K562 (cell line): ENCODE measurements around the gene RRAS. TPM values are rescaled to one million over a fixed set of nuclear protein-coding genes. Genes with fewer than 3 reads are reported as not detected.

Experiments used
- CBX5 ChIP-seq: IDR thresholded peaks from 2 replicates; pipeline ENCODE4 v1.6.1; 2014; ENCODE audit warnings: low read depth, borderline replicate concordance
- DDX20 ChIP-seq: fragments of 450-650 bp; IDR thresholded peaks from 2 replicates; pipeline ENCODE4 v1.6.1; 2016; ENCODE audit warnings: missing genetic modification characterization, low read depth, mild to moderate bottlenecking, missing compliant biosample characterization, moderate library complexity
- NCOA6 ChIP-seq: fragments of 450-650 bp; IDR thresholded peaks from 2 replicates; pipeline ENCODE4 v1.6.1; 2017; ENCODE audit warnings: mild to moderate bottlenecking
- NCOR1 ChIP-seq: fragments of 450-650 bp; IDR thresholded peaks from 2 replicates; pipeline ENCODE4 v1.6.1; 2016; ENCODE audit warnings: mild to moderate bottlenecking, moderate library complexity
- SIX5 ChIP-seq, 2 experiments: IDR thresholded peaks; 2 replicates each; pipeline ENCODE4 v1.6.1; 2011; ENCODE audit warnings: low read length in 2 of 2, borderline replicate concordance in 1 of 2, low read depth in 1 of 2, mild to moderate bottlenecking in 1 of 2, moderate library complexity in 1 of 2; ENCODE audit not compliant: insufficient read depth in 1 of 2
- SRSF1 ChIP-seq: fragments of 200-400 bp; formaldehyde crosslinking; IDR thresholded peaks from 2 replicates; pipeline ENCODE4 v1.6.1; 2017; ENCODE audit warnings: mild to moderate bottlenecking, low read depth, low read length, moderate library complexity
- polyA plus RNA-seq, 8 experiments: library from polyadenylated mRNA; depleted of rRNA in 4 of 8; stranded (reverse) in 5 of 8; unstranded in 3 of 8; fragments of >200 nt; fragmentation: Nextera tagmentation in 2 of 8; fragmentation: Illumina TruSeq in 1 of 8; extraction: Ambion mirVana in 2 of 8; extraction: Trizol in 1 of 8; gene quantifications; 2 replicates each; pipeline versions ENCODE4 v1.2.1 to v1.2.3, GENCODE V29; 2011 to 2014; ENCODE audit warnings: inconsistent platforms in 1 of 8, missing spikeins in 1 of 8
- total RNA-seq, 7 experiments: library from RNA; depleted of rRNA in 6 of 7; stranded (reverse); fragments of >200 nt in 6 of 7; fragmentation: Illumina TruSeq in 2 of 7; extraction: Trizol in 2 of 7; gene quantifications; 2 replicates each; pipeline versions ENCODE4 v1.2.1 to v1.2.3, GENCODE V29; 2011 to 2021; ENCODE audit warnings: low replicate concordance in 1 of 7
- TF ChIP-seq, protein P1 (sequence below), 3 experiments: fragments of 200-800 bp in 1 of 3; fragments of 250-450 bp in 1 of 3; fragments of 450-650 bp in 1 of 3; sonication (Bioruptor Pico) in 1 of 3; sonication (Bioruptor generic) in 1 of 3; formaldehyde crosslinking in 1 of 3; IDR thresholded peaks; 2 replicates each; pipeline versions ENCODE4 v1.6.1 to v1.8.0; 2016 to 2022; ENCODE audit warnings: mild to moderate bottlenecking in 2 of 3, missing genetic modification characterization in 2 of 3, missing compliant biosample characterization in 1 of 3, moderate library complexity in 1 of 3
- TF ChIP-seq, protein P2 (sequence below), 2 experiments: fragments of 250-450 bp in 1 of 2; fragments of 450-650 bp in 1 of 2; sonication (Bioruptor Pico) in 1 of 2; IDR thresholded peaks; 2 replicates each; pipeline versions ENCODE4 v1.6.1 to v1.8.0; 2016 to 2021; ENCODE audit warnings: mild to moderate bottlenecking in 2 of 2, moderate library complexity in 2 of 2, missing compliant biosample characterization in 1 of 2, missing genetic modification characterization in 1 of 2
- TF ChIP-seq, protein P3 (sequence below): fragments of 450-650 bp; conservative IDR thresholded peaks from 2 replicates; pipeline ENCODE4 v1.6.1; 2016; ENCODE audit warnings: missing genetic modification characterization, low read depth, mild to moderate bottlenecking, control low read depth, missing compliant biosample characterization
- TF ChIP-seq, protein P4 (sequence below), 2 experiments: fragments of 450-650 bp; formaldehyde crosslinking in 1 of 2; IDR thresholded peaks; 2 replicates each; pipeline versions ENCODE4 v1.4.0 to v1.6.1; 2014 to 2020; ENCODE audit warnings: mild to moderate bottlenecking in 2 of 2, borderline replicate concordance in 1 of 2, low read depth in 1 of 2

The RRAS gene
- total and polyA plus RNA-seq, 9 of the 15 experiments (the other 6 are each of a cell fraction or from before 2014, with no cell fraction given), result 0.70 to 17.3 (median 8.2) TPM

DNA sequence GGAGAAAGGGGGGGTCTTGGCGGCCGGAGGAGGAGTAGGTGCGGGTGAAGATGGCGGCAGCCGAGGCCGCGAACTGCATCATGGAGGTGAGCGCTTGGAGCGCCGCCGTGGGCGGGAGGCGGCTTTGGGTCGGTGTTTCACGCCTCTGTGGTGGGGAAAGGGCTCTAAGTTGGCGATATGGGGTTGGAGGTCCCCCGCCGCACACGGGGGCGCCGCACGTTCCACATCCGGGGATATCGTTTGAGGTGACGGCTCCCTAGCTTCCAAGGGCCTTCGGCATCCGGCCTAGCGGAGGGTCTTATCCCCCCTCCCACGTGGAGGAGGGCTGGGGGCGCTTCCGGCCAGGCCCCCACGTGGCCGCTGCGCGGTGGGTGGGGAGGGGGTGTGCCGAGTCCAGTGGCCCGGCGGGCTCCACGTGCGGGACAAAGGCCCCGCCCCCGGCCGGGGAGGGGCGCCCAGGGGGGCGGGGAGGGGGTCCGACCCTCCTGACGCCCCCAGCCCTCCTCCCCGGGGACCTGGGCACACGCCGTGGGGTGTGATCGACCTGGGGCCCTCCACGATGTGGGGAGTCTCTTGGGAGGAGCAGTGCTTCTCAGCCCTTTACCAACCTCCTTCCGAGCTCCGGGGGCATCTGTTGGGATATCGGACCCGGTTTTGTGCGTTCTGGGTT is 37.4 kb upstream of the RRAS start, which contains the start of gene PRMT1 (continued):
- TF ChIP-seq, protein P1, sequence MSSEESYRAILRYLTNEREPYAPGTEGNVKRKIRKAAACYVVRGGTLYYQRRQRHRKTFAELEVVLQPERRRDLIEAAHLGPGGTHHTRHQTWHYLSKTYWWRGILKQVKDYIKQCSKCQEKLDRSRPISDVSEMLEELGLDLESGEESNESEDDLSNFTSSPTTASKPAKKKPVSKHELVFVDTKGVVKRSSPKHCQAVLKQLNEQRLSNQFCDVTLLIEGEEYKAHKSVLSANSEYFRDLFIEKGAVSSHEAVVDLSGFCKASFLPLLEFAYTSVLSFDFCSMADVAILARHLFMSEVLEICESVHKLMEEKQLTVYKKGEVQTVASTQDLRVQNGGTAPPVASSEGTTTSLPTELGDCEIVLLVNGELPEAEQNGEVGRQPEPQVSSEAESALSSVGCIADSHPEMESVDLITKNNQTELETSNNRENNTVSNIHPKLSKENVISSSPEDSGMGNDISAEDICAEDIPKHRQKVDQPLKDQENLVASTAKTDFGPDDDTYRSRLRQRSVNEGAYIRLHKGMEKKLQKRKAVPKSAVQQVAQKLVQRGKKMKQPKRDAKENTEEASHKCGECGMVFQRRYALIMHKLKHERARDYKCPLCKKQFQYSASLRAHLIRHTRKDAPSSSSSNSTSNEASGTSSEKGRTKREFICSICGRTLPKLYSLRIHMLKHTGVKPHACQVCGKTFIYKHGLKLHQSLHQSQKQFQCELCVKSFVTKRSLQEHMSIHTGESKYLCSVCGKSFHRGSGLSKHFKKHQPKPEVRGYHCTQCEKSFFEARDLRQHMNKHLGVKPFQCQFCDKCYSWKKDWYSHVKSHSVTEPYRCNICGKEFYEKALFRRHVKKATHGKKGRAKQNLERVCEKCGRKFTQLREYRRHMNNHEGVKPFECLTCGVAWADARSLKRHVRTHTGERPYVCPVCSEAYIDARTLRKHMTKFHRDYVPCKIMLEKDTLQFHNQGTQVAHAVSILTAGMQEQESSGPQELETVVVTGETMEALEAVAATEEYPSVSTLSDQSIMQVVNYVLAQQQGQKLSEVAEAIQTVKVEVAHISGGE (CRISPR knock-in tag; IDR thresholded peaks at IDR 0.05), result peak in 2 of 3 experiments; percentile 21 to 59; a peak in 3 of 6 replicates
- TF ChIP-seq, protein P2, sequence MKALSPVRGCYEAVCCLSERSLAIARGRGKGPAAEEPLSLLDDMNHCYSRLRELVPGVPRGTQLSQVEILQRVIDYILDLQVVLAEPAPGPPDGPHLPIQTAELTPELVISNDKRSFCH (CRISPR knock-in tag; IDR thresholded peaks at IDR 0.05), result no peak
- TF ChIP-seq, protein P2 (tag; IDR thresholded peaks at IDR 0.05), result peak; percentile 65; the same call in 1 of the 2 replicates
- no peak for TF ChIP-seq DDX20 (tag)
- TF ChIP-seq, protein P3, sequence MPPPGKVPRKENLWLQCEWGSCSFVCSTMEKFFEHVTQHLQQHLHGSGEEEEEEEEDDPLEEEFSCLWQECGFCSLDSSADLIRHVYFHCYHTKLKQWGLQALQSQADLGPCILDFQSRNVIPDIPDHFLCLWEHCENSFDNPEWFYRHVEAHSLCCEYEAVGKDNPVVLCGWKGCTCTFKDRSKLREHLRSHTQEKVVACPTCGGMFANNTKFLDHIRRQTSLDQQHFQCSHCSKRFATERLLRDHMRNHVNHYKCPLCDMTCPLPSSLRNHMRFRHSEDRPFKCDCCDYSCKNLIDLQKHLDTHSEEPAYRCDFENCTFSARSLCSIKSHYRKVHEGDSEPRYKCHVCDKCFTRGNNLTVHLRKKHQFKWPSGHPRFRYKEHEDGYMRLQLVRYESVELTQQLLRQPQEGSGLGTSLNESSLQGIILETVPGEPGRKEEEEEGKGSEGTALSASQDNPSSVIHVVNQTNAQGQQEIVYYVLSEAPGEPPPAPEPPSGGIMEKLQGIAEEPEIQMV, result no peak
- TF ChIP-seq NCOA6, result no peak
- no peak for TF ChIP-seq SIX5 (IDR thresholded peaks at IDR 0.05; ENCODE audit: borderline replicate concordance in 1 of 2, insufficient read depth in 1 of 2, low read depth in 1 of 2, low read length in 2 of 2)
- no peak for TF ChIP-seq NCOR1
- TF ChIP-seq SRSF1, result 0 out of 2 replicates have a peak, but pooled peaks have one; percentile 72
- TF ChIP-seq, protein P4, sequence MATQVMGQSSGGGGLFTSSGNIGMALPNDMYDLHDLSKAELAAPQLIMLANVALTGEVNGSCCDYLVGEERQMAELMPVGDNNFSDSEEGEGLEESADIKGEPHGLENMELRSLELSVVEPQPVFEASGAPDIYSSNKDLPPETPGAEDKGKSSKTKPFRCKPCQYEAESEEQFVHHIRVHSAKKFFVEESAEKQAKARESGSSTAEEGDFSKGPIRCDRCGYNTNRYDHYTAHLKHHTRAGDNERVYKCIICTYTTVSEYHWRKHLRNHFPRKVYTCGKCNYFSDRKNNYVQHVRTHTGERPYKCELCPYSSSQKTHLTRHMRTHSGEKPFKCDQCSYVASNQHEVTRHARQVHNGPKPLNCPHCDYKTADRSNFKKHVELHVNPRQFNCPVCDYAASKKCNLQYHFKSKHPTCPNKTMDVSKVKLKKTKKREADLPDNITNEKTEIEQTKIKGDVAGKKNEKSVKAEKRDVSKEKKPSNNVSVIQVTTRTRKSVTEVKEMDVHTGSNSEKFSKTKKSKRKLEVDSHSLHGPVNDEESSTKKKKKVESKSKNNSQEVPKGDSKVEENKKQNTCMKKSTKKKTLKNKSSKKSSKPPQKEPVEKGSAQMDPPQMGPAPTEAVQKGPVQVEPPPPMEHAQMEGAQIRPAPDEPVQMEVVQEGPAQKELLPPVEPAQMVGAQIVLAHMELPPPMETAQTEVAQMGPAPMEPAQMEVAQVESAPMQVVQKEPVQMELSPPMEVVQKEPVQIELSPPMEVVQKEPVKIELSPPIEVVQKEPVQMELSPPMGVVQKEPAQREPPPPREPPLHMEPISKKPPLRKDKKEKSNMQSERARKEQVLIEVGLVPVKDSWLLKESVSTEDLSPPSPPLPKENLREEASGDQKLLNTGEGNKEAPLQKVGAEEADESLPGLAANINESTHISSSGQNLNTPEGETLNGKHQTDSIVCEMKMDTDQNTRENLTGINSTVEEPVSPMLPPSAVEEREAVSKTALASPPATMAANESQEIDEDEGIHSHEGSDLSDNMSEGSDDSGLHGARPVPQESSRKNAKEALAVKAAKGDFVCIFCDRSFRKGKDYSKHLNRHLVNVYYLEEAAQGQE (IDR thresholded peaks at IDR 0.05; ENCODE audit: borderline replicate concordance), result no peak
- TF ChIP-seq, protein P4 (CRISPR knock-in tag; IDR thresholded peaks at IDR 0.05; ENCODE audit: low read depth), result peak; percentile 77; the same call in 1 of the 2 replicates
- no peak for TF ChIP-seq CBX5
